NCI-H748 (cell line): ENCODE data around the gene RBMS3.

Experiments
- DNase-seq: peaks from one replicate; lab custom pipeline; 2025; ENCODE audit not compliant: unreplicated experiment; lab: John Stamatoyannopoulos, UW

The RBMS3 gene

DNA sequence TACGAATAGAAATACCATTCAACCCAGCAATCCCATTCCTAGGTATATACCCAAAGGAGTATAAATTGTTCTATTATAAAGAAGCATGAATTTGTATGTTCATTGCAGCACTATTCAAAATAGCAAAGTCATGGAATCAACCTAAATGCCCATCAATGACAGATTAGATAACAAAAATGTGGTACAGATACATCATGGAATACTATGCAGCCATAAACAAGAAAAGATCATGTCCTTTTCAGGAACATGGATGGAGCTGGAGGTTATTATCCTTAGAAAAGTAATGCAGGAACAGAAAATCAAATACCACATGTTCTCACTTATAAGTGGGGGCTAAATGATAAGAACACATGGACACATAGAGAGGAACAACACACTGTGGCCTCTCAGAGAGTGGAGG is 571.9 kb downstream of the RBMS3 start:
- no peak for DNase-seq

DNA sequence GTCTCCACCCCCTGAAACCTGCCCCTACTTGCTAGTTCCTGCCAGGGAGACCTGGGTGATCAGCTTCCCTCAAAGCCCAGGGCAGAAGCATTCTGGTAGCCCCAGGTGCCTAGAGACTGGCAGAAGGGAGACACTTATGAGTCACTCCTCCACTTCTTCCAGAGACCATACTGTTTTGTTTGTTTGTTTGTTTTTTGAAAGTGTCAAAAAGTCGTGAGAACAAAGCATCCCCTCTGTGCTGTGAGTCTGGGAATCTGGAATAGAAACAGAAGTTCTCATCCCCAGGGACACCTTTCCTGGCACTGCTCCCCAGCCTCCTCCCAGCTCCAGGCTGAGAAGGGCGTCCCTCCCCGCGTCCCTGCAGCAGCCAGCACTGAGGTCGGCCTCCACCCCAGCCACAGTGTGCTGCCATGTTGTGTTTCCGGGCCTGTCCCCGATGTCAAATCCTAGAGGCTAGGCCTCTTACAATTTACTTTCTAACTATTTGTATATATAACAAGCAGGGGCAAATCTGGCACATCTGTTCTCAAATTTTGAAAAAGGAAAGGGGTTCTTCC is 573.0 kb downstream of the RBMS3 start:
- no peak for DNase-seq

GRCh38 chr3:29854821-29855220 is 574.0 kb downstream of the RBMS3 start:
- no peak for DNase-seq

DNA sequence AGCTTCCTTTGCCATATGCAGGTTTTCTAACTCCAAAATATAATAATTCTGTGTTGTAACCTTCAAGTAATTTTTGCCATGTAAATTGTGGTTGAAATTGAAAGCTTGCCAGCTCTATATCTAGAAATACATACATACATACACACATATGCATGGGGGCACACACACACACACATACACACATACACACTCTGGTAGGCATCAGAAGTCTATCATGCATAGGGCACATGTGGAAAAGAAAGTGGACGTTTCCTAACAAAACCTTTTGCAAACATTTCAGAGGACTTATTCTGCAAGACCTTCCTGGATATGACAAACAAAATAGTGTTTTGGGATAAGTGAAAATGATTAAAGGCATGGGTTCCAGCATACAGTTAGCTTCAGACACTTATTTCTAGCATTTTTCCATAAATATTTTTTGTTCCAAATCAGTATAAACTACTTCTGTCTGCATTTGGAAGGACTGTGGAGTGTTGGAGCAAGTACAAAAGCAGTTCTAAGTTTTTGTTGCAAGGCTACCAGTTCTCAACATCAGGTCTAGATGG is 578.9 kb downstream of the RBMS3 start:
- DNase-seq, result no peak

GRCh38 chr3:29864809-29865208 is 583.9 kb downstream of the RBMS3 start:
- no peak for DNase-seq

DNA sequence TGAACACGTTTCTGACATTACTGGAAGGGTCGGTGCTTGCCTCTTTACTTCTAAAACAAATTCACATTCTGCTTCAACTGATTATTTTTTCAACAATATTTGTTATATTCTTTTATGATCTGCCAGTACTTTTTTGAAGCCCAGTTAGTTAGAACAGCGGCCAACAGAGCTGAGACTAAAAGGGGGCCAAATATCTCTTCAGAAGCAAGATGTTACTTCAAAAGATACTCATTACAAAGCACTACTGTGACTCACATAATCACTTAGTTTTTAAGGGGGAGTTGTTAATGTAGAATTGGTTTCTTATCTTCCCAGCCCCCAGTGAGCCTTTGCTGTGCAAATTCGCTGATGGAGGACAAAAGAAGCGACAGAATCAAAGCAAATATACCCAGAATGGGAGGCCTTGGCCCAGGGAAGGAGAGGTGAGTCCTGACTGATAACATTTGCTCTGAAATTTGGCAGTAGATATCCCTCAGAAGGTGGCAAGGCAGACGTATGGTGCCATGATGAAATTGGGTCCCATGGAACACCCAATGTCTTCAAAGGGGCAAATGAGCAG is 587.8 kb downstream of the RBMS3 start:
- no peak for DNase-seq

- DNase-seq, result no peak
Measured at GRCh38 chr3:29870136-29870535, 589.3 kb downstream of the RBMS3 start.

DNA sequence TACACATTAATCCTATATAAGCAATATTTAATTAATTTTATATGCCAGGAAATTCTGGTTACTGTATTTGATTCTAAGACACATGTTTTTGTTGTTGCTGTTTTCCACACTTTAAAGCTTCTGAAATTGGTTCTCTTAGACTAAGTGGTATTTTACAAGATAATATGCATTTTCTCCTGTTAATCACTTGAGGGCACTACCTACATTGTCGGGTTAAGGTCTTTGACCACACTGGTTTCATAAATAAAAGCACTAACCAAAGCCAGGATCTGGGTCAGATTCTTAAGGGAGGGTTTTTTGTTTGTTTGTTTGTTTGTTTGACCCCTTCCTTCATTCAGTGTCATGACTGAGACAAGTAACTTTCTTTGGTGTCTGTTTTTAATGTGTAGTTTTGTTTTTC is 590.2 kb downstream of the RBMS3 start:
- DNase-seq, result peak; percentile 0

GRCh38 chr3:29880809-29881208 is 599.9 kb downstream of the RBMS3 start:
- DNase-seq, result no peak

- DNase-seq, result no peak
Measured at GRCh38 chr3:29887451-29887850, 606.6 kb downstream of the RBMS3 start.

DNA sequence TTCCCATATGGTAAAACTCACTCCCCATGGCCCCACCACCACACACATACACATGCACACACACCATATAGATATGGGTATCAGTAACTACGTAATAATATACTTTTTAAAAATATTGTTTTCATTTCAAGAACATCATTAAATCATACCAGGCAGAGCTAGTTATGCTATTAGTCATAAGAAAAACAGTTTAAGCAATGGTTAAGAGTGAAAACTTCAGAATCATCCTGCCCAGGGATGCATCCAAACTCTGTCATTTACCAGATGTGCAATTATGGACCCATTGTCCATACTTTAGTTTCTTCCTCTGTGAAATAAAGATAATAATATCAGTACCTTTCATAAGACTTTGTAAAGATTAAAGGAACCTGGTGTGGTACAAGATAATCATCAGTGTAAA is 608.3 kb downstream of the RBMS3 start:
- DNase-seq, result no peak

DNA sequence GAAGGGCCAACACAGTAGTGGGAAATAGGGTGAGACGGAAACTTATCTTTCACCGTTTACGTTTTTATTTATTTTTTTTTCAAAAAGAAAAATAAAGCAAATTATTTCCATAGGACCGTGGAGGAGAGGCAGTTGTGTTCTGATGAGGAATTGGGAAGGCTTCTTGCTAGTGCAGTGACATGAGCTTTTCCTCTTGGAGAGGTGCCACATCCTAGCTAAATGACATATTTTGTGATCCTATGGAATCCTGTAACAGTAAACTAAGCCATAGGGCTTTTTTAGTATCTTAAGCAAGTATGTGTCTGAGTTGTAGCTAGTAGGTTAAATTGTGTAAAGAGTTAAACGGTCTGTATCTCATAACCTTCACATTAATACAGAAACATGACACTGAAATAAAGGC is 609.9 kb downstream of the RBMS3 start:
- DNase-seq, result no peak

DNA sequence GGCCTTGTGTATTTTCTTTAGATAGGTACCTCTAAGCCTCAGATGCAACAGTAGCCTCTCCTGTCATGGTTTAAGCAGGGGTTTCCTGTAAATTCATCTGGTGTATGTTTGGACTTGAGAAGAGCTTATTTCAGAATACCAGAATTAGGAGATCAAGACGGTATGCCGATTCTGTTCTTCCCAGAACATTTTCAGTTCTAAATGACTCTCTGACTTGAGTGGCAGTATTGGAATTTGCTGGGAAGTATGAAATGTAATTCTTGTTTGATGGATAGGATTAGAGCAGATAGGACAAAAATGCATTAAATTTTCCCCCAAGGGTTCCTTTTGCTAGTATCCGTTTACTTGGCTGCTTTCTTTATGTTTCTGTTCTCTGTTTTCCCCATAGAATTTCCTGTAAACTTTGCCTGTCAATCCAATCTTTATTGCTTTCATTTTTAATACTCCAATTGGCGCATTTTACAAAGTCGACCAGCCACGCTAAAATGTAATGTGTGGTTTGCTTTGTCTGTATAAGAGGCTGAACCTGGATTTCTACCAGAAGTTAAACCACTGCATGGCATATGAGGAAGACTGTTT is 612.2 kb downstream of the RBMS3 start:
- DNase-seq, result no peak

GRCh38 chr3:29896856-29897255 is 616.0 kb downstream of the RBMS3 start:
- DNase-seq, result no peak

- DNase-seq, result no peak
Measured at GRCh38 chr3:29898171-29898965, 617.5 kb downstream of the RBMS3 start.

DNA sequence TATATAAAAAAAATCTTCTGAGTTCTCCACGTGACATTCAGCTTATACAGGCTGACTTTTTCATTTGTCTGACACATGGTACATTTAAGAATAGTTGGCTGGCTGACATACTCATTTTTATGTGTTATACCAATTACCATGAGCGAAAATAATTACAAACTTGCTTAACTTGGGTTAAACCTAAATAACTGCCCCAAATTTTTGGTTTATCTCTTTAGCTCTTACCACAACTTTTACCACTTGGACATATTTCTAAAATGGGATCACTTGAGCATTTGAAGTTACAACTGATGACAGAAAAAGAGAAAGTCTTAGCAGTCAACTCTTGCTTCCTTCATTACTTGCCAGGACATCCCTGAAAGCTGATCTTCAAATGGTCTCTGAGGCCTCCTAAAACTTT is 618.1 kb downstream of the RBMS3 start:
- no peak for DNase-seq

- DNase-seq, result no peak
Measured at GRCh38 chr3:29901097-29901496, 620.2 kb downstream of the RBMS3 start.

DNA sequence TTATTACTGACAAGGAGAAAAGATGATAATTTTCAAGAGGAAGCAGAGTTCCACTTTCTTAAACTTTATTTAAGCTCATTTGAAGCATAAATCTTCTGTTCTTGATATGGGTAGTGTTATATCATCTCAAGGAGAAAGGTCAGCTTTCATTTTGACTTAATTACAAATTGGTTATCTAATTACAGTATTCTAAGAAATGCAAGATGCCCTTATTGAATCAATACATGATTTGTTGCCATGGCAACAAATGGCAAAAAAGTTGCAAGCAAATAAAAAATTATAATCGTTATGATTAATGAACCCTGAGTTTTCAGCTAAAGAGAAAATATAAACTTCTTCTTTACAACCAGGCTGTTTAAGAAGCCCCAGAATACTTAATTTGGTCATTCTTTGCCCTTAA is 622.7 kb downstream of the RBMS3 start:
- no peak for DNase-seq

- DNase-seq, result no peak
Measured at GRCh38 chr3:29906906-29907305, 626.0 kb downstream of the RBMS3 start.

DNA sequence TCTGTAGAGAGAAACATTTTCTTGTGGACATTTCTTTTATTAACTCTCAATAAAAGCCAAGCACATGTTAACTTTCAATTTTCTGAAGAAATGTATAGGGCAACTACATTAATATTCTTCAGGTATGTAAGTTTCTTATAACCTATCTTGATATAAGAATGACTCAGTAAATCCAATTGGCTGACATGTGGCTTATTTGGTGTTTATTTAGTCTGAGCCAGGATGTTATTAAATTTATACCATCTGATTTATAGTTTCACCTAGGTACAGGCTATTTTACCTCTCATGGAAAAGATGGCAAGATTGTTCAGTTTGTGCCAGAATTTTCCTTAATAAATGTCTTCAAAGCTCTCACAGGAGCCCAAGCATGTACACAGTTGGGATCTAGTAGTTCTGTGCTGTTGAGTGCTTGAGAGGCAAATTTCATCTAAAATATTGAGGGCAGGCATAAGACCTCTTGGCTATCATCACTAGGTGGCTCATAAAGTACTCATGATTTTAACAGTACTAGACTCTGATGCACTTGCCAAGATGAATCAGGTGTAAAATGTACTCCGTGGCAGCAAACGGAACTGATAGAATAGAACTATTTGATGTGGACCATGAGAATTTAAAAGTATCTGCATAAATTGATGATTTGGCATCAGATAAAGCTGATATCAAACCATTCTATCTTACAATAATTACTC is 631.9 kb downstream of the RBMS3 start:
- DNase-seq, result no peak

DNA sequence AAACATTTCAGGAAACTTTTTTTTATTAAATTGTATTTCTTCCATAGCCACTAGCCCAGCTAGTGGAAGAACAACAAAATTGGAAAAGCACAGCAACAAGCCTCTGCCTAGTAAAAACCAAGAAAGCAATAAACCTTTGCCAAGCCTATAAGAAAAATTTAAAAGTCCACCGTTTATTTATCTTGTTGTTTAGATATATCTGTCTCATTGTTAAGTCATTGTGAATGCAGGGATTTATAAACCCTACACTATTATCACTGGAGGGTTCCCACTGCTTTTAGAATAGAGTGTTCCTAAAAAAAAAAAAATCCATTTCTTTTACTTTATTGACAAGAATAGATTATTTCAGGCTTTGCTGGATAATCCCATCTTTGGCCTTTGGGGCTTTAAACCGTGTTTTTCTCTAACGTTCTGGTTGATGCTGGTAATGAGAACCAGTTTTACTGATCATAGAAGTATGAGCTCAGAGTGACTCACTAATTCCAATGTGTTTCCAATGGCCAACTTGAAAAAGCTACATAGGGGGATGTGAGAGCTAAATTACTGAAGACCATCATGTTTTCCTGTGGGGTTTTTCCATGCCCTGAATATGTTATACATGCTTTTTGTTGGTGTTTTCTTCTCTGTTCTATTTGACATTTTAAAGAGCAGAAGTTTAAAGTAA is 634.1 kb downstream of the RBMS3 start:
- no peak for DNase-seq
